H1 (cell line): ENCODE results near the gene SMARCC1. TPM values are rescaled to one million over a fixed set of nuclear protein-coding genes. Genes with fewer than 3 reads are reported as not detected.

Source experiments
- CTBP2 ChIP-seq: IDR thresholded peaks from 2 replicates; pipeline ENCODE4 v1.7.0; 2011; ENCODE audit warnings: borderline replicate concordance, mild to moderate bottlenecking, moderate library complexity, mixed read lengths, low read length; ENCODE audit not compliant: insufficient read depth, insufficient read length
- CTCF ChIP-seq, 3 experiments: IDR thresholded peaks; 1 replicate in 2 of 3; 2 replicates in 1 of 3; pipeline versions ENCODE4 v1.5.1 to v1.6.1; 2011; ENCODE audit warnings: low read length in 3 of 3, mild to moderate bottlenecking in 3 of 3, inconsistent platforms in 2 of 3, low read depth in 1 of 3, moderate library complexity in 1 of 3; ENCODE audit not compliant: insufficient read depth in 1 of 3; ENCODE audit errors: control extremely low read depth in 1 of 3
- polyA plus RNA-seq, 7 experiments: library from polyadenylated mRNA; depleted of rRNA in 3 of 7; stranded (reverse) in 5 of 7; unstranded in 2 of 7; fragments of >200 nt in 5 of 7; fragments of 200-250 nt in 2 of 7; gene quantifications; 1 replicate in 5 of 7; 2 replicates in 1 of 7; 4 replicates in 1 of 7; pipeline versions ENCODE4 v1.2.1 to v1.2.3, GENCODE V29; 2011 to 2013; ENCODE audit warnings: missing spikeins in 2 of 7, mixed read lengths in 2 of 7
- total RNA-seq: library from RNA; stranded (reverse); fragmentation: NEBNext Ultra II Directional; extraction: Animal tissue kit (Norgen Biotek cat#: 25700); gene quantifications from 2 replicates; pipeline ENCODE4 v1.2.1, GENCODE V29; 2021
- TF ChIP-seq, protein P1 (sequence below): fragments of 300-600 bp; sonication (generic); IDR thresholded peaks from 2 replicates; pipeline ENCODE4 v1.7.1; 2012; ENCODE audit warnings: low read length, moderate library complexity, mild to moderate bottlenecking, inconsistent platforms; ENCODE audit not compliant: insufficient replicate concordance
- TF ChIP-seq, protein P2 (sequence below): IDR thresholded peaks from 2 replicates; pipeline ENCODE4 v1.6.1; 2012; ENCODE audit warnings: low read length, inconsistent platforms

The SMARCC1 gene
- total and polyA plus RNA-seq, 2 of the 8 experiments (the other 6 are each of a cell fraction or from before 2014, with no cell fraction given), result 64.1 to 335 TPM

DNA sequence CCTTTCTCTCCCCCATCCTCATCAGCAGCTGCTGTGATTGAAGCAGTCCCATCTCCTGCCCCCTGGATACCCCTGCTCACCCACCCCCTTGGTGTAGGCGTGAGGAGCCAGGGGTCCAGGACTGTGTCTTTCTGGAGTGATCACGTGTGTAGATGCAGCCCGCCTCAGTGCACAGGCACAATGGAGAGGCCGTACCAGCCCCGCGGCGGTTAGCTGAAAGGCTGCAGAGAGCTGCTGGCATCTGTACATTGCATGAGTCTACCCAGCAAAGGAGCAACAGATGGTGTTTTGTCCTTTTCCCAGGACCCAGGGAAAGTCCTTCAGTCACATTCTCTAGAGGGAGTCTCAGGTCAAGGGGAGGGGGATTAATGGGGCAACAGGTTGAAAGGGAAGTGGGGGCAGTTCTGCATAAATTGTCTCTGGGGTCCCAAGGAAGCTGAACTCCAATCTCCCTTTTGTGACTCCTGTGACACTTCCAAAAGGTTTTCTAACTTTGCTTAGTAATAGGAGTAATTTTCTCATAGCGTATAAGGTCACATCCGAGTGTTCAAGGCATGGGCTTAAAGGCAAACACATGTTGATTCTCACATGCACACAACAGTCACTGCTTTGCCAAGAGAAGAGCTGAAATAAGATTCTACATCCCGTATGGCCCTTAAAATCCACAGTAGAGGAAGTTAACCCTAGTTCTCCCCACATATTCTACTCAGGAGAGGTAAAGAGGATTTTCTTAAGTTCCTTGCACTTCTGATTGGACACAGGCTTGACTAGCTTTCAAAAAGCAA lies 210.1 kb downstream of the SMARCC1 start (continued):
- TF ChIP-seq, protein P1, sequence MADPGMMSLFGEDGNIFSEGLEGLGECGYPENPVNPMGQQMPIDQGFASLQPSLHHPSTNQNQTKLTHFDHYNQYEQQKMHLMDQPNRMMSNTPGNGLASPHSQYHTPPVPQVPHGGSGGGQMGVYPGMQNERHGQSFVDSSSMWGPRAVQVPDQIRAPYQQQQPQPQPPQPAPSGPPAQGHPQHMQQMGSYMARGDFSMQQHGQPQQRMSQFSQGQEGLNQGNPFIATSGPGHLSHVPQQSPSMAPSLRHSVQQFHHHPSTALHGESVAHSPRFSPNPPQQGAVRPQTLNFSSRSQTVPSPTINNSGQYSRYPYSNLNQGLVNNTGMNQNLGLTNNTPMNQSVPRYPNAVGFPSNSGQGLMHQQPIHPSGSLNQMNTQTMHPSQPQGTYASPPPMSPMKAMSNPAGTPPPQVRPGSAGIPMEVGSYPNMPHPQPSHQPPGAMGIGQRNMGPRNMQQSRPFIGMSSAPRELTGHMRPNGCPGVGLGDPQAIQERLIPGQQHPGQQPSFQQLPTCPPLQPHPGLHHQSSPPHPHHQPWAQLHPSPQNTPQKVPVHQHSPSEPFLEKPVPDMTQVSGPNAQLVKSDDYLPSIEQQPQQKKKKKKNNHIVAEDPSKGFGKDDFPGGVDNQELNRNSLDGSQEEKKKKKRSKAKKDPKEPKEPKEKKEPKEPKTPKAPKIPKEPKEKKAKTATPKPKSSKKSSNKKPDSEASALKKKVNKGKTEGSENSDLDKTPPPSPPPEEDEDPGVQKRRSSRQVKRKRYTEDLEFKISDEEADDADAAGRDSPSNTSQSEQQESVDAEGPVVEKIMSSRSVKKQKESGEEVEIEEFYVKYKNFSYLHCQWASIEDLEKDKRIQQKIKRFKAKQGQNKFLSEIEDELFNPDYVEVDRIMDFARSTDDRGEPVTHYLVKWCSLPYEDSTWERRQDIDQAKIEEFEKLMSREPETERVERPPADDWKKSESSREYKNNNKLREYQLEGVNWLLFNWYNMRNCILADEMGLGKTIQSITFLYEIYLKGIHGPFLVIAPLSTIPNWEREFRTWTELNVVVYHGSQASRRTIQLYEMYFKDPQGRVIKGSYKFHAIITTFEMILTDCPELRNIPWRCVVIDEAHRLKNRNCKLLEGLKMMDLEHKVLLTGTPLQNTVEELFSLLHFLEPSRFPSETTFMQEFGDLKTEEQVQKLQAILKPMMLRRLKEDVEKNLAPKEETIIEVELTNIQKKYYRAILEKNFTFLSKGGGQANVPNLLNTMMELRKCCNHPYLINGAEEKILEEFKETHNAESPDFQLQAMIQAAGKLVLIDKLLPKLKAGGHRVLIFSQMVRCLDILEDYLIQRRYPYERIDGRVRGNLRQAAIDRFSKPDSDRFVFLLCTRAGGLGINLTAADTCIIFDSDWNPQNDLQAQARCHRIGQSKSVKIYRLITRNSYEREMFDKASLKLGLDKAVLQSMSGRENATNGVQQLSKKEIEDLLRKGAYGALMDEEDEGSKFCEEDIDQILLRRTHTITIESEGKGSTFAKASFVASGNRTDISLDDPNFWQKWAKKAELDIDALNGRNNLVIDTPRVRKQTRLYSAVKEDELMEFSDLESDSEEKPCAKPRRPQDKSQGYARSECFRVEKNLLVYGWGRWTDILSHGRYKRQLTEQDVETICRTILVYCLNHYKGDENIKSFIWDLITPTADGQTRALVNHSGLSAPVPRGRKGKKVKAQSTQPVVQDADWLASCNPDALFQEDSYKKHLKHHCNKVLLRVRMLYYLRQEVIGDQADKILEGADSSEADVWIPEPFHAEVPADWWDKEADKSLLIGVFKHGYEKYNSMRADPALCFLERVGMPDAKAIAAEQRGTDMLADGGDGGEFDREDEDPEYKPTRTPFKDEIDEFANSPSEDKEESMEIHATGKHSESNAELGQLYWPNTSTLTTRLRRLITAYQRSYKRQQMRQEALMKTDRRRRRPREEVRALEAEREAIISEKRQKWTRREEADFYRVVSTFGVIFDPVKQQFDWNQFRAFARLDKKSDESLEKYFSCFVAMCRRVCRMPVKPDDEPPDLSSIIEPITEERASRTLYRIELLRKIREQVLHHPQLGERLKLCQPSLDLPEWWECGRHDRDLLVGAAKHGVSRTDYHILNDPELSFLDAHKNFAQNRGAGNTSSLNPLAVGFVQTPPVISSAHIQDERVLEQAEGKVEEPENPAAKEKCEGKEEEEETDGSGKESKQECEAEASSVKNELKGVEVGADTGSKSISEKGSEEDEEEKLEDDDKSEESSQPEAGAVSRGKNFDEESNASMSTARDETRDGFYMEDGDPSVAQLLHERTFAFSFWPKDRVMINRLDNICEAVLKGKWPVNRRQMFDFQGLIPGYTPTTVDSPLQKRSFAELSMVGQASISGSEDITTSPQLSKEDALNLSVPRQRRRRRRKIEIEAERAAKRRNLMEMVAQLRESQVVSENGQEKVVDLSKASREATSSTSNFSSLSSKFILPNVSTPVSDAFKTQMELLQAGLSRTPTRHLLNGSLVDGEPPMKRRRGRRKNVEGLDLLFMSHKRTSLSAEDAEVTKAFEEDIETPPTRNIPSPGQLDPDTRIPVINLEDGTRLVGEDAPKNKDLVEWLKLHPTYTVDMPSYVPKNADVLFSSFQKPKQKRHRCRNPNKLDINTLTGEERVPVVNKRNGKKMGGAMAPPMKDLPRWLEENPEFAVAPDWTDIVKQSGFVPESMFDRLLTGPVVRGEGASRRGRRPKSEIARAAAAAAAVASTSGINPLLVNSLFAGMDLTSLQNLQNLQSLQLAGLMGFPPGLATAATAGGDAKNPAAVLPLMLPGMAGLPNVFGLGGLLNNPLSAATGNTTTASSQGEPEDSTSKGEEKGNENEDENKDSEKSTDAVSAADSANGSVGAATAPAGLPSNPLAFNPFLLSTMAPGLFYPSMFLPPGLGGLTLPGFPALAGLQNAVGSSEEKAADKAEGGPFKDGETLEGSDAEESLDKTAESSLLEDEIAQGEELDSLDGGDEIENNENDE, result no peak
- TF ChIP-seq CTBP2 (no peak), CTCF (IDR thresholded peaks at IDR 0.05; ENCODE audit: control extremely low read depth in 1 of 3, insufficient read depth in 1 of 3, low read depth in 1 of 3, low read length in 3 of 3) (no peak)
- TF ChIP-seq, protein P2, sequence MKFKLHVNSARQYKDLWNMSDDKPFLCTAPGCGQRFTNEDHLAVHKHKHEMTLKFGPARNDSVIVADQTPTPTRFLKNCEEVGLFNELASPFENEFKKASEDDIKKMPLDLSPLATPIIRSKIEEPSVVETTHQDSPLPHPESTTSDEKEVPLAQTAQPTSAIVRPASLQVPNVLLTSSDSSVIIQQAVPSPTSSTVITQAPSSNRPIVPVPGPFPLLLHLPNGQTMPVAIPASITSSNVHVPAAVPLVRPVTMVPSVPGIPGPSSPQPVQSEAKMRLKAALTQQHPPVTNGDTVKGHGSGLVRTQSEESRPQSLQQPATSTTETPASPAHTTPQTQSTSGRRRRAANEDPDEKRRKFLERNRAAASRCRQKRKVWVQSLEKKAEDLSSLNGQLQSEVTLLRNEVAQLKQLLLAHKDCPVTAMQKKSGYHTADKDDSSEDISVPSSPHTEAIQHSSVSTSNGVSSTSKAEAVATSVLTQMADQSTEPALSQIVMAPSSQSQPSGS, result no peak
